ENCODE data around the gene LAMC3.

LAMC3 gene
- total RNA-seq: 0 to 0.84 (median 0.07) reads per million in 9 experiments

DNA sequence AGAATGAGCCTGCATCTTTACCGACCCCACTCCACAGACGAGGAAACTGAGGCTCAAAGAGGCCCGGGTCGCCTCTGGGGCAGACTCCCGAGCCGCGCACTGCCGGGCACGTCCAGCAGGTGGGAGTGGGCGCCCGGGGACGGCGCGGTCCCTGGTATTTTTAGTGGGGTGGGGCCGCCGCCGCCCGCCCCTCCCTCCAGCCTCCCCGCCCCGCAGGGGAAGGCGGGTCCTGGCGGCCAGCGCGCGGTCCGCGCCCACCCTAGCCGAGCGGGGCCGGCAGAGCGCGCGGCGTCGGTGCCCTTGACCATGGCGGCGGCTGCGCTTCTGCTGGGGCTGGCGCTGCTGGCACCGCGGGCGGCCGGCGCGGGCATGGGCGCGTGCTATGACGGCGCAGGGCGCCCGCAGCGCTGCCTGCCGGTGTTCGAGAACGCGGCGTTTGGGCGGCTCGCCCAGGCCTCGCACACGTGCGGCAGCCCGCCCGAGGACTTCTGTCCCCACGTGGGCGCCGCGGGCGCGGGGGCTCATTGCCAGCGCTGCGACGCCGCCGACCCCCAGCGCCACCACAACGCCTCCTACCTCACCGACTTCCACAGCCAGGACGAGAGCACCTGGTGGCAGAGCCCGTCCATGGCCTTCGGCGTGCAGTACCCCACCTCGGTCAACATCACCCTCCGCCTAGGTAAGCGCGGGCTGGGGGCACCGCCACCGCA is at the start of gene LAMC3:
Gene LAMC3, plus strand, starts transcription at position 266 of the 710 bp plus-strand sequence. Its CDS starts 41 bp downstream, at position 307.
- peaks cover 5% of the 10 kb centered on the region for H3K36me3 Mint-ChIP-seq (ENCODE audit: insufficient read depth)
- peak within 1 kb of the TSS in 1 of 2 donors; percentile 12 for H3K4me3 Mint-ChIP-seq
- ATAC-seq (replicated peaks) (no peak), DNase-seq (no peak)
- no peak within 1 kb of the TSS for H3K27ac Mint-ChIP-seq
- H3K4me1 Mint-ChIP-seq (ENCODE audit: low read depth in 2 of 2): peaks cover 0 to 1% of the 10 kb centered on the region in 2 donors
- H3K27me3 Mint-ChIP-seq: peaks cover 25 to 65% of the 10 kb centered on the region in 2 donors
- no peaks in the 10 kb centered on the region for H3K9me3 Mint-ChIP-seq

DNA sequence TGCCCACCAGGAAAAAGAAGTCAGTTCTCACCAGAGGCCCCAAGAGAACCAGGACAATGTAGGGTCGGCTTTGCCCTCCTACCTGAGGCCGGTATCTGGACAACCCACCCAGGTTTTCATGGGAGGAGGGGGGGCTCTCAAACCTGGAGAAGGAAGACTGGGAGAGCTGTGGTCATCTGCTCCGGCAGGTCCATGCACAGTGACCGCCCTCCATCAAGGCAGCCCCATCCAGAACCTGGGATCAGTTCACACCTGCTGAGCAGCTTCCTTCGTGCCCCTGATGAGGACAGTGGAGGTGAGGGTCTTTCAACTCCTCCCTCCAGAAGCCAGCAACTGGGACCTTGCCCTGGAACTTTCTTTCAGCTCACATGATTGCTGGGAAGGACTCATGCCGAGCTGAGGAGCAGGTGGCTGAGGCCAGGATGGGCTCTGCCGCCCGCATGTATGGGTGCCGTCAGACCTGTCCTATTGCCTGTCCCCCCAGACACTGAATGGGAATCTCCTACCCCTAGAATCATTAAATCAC is 49.1 kb upstream of the LAMC3 start:
- ATAC-seq (replicated peaks) (no peak), DNase-seq (no peak)
- Mint-ChIP-seq H3K4me1 (ENCODE audit: low read depth in 2 of 2) (peaks cover 0 to 3% of the 10 kb centered on the region in 2 donors), H3K36me3 (ENCODE audit: insufficient read depth) (peaks cover 4% of the 10 kb centered on the region), H3K4me3 (no peak overlapping the region), H3K27me3 (peaks cover 16 to 37% of the 10 kb centered on the region in 2 donors), H3K27ac (no peak overlapping the region), H3K9me3 (peaks cover 2 to 8% of the 10 kb centered on the region in 2 donors)

DNA sequence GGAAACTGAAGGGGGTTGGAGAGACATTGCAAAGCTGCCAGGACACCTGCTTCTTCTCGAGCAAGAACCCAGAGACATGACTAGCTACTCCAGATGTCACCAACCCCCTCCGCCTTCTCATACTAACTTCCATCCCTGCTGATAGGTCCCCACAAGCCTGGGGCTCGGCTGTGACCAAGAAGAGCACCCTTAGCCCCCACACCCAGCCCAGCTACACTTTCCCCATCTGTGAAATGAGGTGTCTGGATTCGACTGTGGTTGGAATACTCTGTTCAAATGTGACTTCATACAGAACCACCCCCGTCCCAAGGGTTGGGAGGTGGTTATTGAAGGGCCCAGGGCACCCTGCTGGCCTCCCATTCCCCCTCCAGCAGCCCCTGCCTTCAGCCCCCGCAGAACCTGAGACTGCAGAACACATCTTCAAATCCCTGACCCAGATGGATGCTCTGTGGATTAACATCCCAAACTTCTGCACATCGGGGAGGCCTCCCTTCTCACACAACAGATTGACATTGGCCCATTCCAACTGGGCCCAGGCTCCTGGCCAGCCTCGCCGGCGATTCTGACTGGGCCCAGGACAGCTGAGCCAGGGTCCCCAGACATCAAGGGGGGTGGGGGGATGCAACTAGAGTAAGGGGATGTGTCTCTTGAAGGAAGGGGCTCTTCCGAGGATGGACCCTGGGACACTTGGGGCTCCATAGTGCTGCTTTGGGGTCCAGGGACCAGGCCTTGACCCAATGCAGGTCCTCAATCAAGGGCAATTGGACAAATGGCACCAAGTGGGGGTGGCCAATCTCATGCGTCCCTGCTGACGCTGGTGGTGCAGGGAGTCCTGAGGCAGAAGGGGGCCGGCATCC is 48.2 kb upstream of the LAMC3 start:
- DNase-seq (no peak), ATAC-seq (replicated peaks) (no peak)
- peaks cover 16 to 44% of the 10 kb centered on the region in 2 donors for H3K27me3 Mint-ChIP-seq
- no peak overlapping the region for H3K4me3 Mint-ChIP-seq
- H3K9me3 Mint-ChIP-seq: peaks cover 2 to 8% of the 10 kb centered on the region in 2 donors
- peaks cover 0 to 3% of the 10 kb centered on the region in 2 donors for H3K4me1 Mint-ChIP-seq (ENCODE audit: low read depth in 2 of 2)
- peaks cover 4% of the 10 kb centered on the region for H3K36me3 Mint-ChIP-seq (ENCODE audit: insufficient read depth)
- H3K27ac Mint-ChIP-seq: peak overlapping the region; percentile 15 to 75

DNA sequence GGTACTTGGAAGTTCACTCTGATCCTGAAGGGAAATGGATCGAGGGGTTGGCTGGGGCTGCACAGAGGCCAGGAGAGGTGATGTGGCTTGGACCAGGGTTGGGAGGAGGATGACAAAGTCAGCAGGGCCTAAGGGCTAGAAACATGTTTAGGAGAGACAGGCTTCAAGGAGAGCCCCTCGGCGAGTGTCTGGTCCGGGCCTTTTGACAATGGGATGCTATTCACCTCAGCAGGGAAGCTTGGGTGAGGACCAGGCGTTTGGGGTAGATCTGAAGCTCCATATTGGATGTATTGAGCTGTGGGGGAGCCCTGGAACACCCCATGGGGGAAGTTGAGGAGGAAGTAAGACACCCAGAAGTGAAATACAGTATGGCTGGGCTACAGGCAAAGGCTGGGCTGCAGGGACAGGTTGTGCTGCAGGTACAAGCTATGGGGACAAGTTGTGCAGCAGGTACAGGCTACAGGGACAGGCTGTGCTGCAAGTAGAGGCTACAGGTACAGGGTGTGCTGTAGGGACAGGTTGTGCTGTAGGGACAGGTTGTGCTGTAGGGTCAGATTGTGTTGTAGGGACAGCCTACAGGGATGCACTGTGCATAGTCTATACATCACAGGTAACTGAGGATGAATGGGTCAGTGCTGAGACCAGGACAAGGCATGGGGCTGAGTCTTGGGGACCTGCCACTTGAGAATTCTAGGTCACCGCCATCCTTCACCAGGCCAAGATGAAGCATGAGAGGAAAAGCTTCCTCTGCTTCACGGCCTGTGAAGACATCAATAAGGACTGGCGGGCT is 47.3 kb upstream of the LAMC3 start:
- Mint-ChIP-seq H3K36me3 (ENCODE audit: insufficient read depth) (peaks cover 4% of the 10 kb centered on the region), H3K4me1 (ENCODE audit: low read depth in 2 of 2) (peaks cover 0 to 3% of the 10 kb centered on the region in 2 donors), H3K27me3 (peaks cover 16 to 48% of the 10 kb centered on the region in 2 donors), H3K9me3 (peaks cover 2 to 8% of the 10 kb centered on the region in 2 donors), H3K27ac (peak overlapping the region in 1 of 2 donors; percentile 75), H3K4me3 (no peak overlapping the region)
- ATAC-seq (replicated peaks): no peak
- DNase-seq: no peak

DNA sequence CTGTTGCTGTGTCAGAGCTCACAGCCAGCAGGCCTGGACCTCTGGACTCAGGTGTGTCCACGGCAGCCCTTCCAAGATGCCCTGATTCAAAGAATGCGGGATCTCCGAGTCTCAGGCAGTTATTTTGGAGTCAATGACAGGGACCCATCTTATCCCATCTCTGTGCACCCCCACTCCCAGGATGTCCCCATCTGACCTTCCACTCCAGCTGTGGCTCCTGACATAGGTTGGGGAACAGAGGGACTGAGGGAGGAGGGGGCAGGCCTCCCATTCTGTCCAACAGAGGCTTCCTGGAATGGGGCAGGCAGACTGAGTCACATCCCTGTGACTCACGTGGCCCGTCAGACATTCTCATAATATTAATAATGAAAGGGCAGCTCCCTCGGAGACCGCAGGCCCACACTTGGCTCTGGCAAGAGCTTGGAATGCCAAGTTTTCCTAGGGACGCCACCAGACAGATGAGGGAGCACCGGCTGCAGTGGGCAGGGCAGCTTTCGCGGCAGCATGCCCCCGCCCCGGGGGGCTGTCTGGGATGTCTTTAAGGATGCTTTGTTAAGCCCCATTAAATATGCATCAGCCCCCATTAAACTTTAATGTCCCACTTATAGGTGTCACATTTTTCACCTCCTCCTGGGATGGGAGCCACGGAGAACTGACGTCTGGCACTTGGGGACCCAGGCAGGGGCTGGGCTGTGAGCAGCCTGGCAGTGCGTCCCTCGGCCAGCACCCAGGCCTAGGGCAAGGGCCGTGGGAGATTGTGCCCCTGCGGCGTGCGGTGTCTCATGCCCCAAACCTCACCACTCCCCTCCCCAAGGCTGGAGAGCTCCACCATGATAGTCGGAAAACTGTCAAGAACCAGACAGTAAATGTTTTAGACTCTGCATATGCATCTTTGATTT is 46.3 kb upstream of the LAMC3 start:
- Mint-ChIP-seq H3K9me3 (peaks cover 2 to 8% of the 10 kb centered on the region in 2 donors), H3K27me3 (peaks cover 16 to 56% of the 10 kb centered on the region in 2 donors), H3K27ac (no peak overlapping the region), H3K4me1 (ENCODE audit: low read depth in 2 of 2) (peaks cover 0 to 3% of the 10 kb centered on the region in 2 donors), H3K36me3 (ENCODE audit: insufficient read depth) (peaks cover 4% of the 10 kb centered on the region), H3K4me3 (no peak overlapping the region)
- no peak for DNase-seq
- no peak for ATAC-seq (replicated peaks)

DNA sequence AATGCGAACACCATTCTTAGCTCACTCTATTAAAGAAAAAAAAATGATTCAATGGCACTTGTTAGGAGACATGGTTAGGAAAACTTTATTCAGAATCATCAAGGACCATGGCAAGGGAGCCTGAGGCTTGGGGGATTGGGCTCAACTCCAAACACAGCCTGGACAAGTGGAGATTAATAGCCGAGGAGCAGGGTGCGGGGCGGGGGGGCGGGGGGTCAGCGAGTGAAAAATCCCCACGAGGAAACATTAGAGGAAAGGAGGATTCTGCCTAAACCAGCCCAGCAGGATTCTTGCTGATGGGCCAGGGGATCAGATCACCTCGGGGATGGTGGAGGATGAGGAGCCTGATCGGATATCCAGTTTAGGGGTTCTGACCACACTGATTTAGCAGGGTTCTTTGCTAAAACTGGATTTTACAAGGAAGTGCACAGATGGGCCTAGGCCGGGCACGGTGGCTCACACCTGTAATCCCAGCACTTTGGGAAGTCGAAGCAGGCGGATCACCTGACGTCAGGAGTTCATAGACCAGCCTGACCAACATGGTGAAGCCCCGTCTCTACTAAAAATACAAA is 45.6 kb upstream of the LAMC3 start:
- Mint-ChIP-seq H3K36me3 (ENCODE audit: insufficient read depth) (peaks cover 4% of the 10 kb centered on the region), H3K4me3 (no peak overlapping the region), H3K4me1 (ENCODE audit: low read depth in 2 of 2) (peaks cover 0 to 3% of the 10 kb centered on the region in 2 donors), H3K27ac (no peak overlapping the region), H3K9me3 (peaks cover 2 to 8% of the 10 kb centered on the region in 2 donors), H3K27me3 (peaks cover 16 to 56% of the 10 kb centered on the region in 2 donors)
- no peak for DNase-seq
- ATAC-seq (replicated peaks): no peak

DNA sequence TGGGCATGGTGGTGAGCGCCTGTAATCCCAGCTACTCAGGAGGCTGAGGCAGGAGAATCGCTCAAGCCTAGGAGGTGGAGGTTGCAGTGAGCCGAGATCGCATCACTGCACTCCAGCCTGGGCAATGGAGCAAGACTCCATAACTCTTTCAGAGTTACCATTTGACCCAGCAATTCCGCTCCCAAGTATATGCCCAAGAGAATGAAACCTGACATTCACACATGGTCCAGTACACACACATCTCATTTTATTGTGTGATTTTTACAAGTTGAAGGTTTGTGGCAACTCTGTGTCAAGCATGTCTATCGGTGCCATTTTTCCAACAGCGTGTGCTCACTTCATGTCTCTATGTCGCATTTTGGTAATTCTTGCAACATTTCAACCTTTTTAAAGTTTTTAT is 45.1 kb upstream of the LAMC3 start:
- H3K27me3 Mint-ChIP-seq: peaks cover 16 to 56% of the 10 kb centered on the region in 2 donors
- ATAC-seq (replicated peaks) (no peak), DNase-seq (no peak)
- peaks cover under 1 to 3% of the 10 kb centered on the region in 2 donors for H3K9me3 Mint-ChIP-seq
- H3K36me3 Mint-ChIP-seq (ENCODE audit: insufficient read depth): peaks cover under 1% of the 10 kb centered on the region
- no peak overlapping the region for H3K4me3 Mint-ChIP-seq
- H3K27ac Mint-ChIP-seq: no peak overlapping the region
- peaks cover 0 to 2% of the 10 kb centered on the region in 2 donors for H3K4me1 Mint-ChIP-seq (ENCODE audit: low read depth in 2 of 2)

DNA sequence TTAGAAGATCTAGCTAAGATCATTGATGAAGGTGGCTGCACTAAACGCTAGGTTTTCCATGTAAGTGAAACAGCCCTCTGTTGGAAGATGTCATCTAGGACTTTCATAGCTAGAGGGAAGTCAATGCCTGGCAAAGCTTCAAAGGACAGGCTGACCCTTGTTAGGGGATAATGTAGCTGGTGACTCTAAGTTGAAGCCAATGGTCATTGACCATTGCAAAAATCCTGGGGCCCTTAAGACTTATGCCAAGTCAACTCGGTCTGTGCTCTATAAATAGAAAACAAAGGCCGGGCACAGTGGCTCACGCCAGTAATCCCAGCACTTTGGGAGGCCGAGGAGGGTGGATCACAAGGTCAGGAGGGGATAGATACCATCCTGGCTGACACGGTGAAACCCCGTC is 43.3 kb upstream of the LAMC3 start:
- H3K4me3 Mint-ChIP-seq: no peak overlapping the region
- H3K4me1 Mint-ChIP-seq (ENCODE audit: low read depth in 2 of 2): no peaks in the 10 kb centered on the region
- no peak for DNase-seq
- peaks cover 19 to 60% of the 10 kb centered on the region in 2 donors for H3K27me3 Mint-ChIP-seq
- H3K36me3 Mint-ChIP-seq (ENCODE audit: insufficient read depth): no peaks in the 10 kb centered on the region
- ATAC-seq (replicated peaks): no peak
- no peak overlapping the region for H3K27ac Mint-ChIP-seq
- H3K9me3 Mint-ChIP-seq: no peaks in the 10 kb centered on the region

DNA sequence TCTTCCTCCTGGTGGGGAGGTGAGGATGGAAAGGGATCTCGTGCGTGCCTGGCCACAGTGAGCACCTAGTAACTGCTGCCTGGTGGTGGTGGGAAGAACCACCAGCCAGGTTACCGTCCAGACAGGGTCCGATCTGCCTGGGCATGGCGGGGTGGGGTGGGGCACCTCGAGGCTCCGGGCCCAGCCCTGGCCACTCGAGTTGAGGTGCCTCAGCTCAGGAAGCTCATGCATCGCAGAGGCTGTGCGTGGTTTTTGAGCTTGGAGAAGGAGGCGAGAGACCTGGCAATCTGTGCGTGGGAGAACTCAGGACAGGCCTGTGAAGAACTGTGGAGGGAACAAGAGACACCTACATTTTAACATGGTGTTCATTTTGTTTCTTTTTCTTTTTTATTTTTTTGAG is 38.9 kb upstream of the LAMC3 start:
- Mint-ChIP-seq H3K27ac (no peak overlapping the region), H3K4me3 (no peak overlapping the region), H3K27me3 (peaks cover 28 to 66% of the 10 kb centered on the region in 2 donors), H3K4me1 (ENCODE audit: low read depth in 2 of 2) (peaks cover 0 to 3% of the 10 kb centered on the region in 2 donors), H3K36me3 (ENCODE audit: insufficient read depth) (peaks cover 6% of the 10 kb centered on the region), H3K9me3 (no peaks in the 10 kb centered on the region)
- no peak for DNase-seq
- ATAC-seq (replicated peaks): no peak

DNA sequence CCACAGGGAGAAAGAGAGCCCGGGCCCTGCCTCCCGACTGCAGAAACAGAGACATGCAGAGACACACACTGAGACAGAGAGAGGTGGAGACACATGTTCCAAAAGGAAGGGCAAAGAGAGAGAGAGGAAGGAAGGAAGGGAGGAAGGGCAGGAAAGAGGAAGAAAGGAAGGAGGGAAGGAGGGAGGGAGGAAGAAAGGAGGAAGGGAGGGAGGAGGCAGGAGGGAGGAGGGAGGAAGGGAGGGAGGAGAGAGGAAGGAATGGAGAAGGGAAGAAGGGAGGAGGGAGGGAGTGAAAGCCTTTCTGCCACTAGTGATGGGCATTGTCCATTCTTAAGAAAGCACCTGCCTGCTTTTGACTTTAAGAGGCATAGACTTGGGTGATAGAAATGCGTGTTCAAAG is 38.1 kb upstream of the LAMC3 start:
- Mint-ChIP-seq H3K4me3 (no peak overlapping the region), H3K36me3 (ENCODE audit: insufficient read depth) (peaks cover 6% of the 10 kb centered on the region), H3K27ac (no peak overlapping the region), H3K27me3 (peaks cover 28 to 62% of the 10 kb centered on the region in 2 donors), H3K4me1 (ENCODE audit: low read depth in 2 of 2) (peaks cover 0 to 3% of the 10 kb centered on the region in 2 donors), H3K9me3 (no peaks in the 10 kb centered on the region)
- ATAC-seq (replicated peaks) (no peak), DNase-seq (no peak)

DNA sequence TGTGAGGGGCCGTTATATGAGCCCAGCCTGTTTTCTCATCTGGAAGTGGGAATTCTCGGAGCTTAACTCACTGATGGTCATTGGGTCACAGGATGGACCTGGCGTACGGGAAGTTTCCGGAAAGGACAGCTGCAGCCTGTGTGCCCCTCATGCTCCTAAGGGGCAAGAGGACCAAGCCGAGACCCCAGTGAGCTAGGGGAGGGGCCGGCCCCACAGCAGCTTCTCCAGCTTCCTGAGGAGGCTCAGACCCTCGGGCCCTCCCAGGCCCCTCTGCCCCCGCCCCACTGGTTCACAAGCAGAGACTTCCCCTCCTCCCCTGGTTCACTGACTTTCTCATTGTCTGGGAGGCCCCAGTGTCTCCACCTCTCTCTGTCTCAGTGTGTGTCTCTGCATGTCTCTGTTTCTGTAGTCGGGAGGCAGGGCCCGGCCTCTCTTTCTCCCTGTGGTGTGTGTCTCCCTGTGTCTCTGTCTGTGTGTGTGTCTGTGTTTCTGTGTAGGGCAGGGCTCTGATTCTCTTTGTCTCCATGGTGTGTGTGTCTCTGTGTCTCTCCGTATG is 37.6 kb upstream of the LAMC3 start:
- Mint-ChIP-seq H3K4me1 (ENCODE audit: low read depth in 2 of 2) (peaks cover 0 to 3% of the 10 kb centered on the region in 2 donors), H3K36me3 (ENCODE audit: insufficient read depth) (peaks cover 6% of the 10 kb centered on the region), H3K4me3 (no peak overlapping the region), H3K9me3 (no peaks in the 10 kb centered on the region), H3K27me3 (peaks cover 28 to 61% of the 10 kb centered on the region in 2 donors), H3K27ac (no peak overlapping the region)
- DNase-seq: no peak
- no peak for ATAC-seq (replicated peaks)

Data from effector memory CD8-positive, alpha-beta T cell (primary cell).